Measurements from ENCODE around the gene RSPRY1.

GRCh38 chr16:57244767-57245471, 58.8 kb downstream of the RSPRY1 start, which contains the start of gene ARL2BP:
- TF ChIP-seq EZH2 (IDR thresholded peaks at IDR 0.05) (peak; percentile 25), CTCF (IDR thresholded peaks at IDR 0.05) (peak; percentile 23)

Data from neural progenitor cell (in vitro differentiated cells).